ENCODE data around the gene PDE3B. TPM values are rescaled to one million over a fixed set of nuclear protein-coding genes. Genes with fewer than 3 reads are reported as not detected.

The PDE3B gene
- total RNA-seq, 3 donors from 2014 or later (not counting 1 experiment from before 2014, with no cell fraction given) = 18.2 to 42.3 (median 34.5) TPM

DNA sequence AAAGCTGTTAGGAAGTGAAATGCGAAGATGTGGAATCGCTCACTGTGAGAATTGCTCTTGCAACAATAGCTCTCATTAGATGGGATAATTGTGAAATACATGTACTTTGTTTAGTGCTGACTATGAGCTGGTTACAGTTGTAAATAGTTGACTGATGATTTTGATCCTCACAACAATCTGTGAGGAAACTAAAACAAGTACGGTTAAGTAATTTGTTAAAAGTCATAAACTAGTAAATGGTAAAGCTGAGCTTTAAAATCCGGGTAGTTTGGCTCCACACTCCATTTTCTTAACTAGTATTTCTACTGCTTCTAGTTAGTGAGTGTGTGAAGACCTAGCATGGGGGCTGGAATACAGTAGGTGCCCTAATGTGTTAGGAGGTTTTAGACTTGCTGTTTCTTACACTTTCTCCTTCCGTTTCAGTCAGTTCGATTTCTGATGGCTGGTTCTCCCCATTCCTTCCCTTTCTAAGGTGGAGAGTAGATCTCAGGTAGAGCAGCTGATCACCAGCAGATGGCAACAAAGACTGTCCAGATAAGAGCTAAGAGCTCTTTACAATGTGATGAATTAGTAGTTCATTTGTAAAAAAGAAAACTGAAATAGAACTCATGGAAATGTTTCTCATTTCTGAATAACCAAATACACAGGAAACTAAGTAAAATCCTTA lies 264.7 kb downstream of the PDE3B start:
- H3K36me3 Mint-ChIP-seq = no peaks in the 10 kb centered on the region
- peak overlapping the region in 1 of 2 donors; percentile 80 for H3K27ac Mint-ChIP-seq
- intact Hi-C loops (cut with micrococcal nuclease) = loop anchor here (1.0 to 5.0 kb wide), 3 partner anchors 99 to 300 kb away; no protein-coding TSS in a partner anchor
- H3K4me1 Mint-ChIP-seq = peaks cover 37 to 38% of the 10 kb centered on the region in 2 donors
- Histone ChIP-seq H3K27me3 (ENCODE audit: control insufficient read depth, insufficient read depth, low read length) (no peaks in the 10 kb centered on the region), H3K9me3 (ENCODE audit: control insufficient read depth, insufficient read depth, low read length) (no peaks in the 10 kb centered on the region), H3K4me1 (ENCODE audit: control insufficient read depth, insufficient read depth, low read length) (peaks cover 28% of the 10 kb centered on the region), H3K27ac (ENCODE audit: low read length) (no peak overlapping the region), H3K36me3 (ENCODE audit: control insufficient read depth, insufficient read depth, low read length) (no peaks in the 10 kb centered on the region), H3K4me3 (ENCODE audit: low read length) (no peak overlapping the region)
- no peak for ATAC-seq
- H3K27me3 Mint-ChIP-seq (ENCODE audit: low read depth in 2 of 2) = peaks cover 0 to 18% of the 10 kb centered on the region in 2 donors
- TF ChIP-seq, protein P1, sequence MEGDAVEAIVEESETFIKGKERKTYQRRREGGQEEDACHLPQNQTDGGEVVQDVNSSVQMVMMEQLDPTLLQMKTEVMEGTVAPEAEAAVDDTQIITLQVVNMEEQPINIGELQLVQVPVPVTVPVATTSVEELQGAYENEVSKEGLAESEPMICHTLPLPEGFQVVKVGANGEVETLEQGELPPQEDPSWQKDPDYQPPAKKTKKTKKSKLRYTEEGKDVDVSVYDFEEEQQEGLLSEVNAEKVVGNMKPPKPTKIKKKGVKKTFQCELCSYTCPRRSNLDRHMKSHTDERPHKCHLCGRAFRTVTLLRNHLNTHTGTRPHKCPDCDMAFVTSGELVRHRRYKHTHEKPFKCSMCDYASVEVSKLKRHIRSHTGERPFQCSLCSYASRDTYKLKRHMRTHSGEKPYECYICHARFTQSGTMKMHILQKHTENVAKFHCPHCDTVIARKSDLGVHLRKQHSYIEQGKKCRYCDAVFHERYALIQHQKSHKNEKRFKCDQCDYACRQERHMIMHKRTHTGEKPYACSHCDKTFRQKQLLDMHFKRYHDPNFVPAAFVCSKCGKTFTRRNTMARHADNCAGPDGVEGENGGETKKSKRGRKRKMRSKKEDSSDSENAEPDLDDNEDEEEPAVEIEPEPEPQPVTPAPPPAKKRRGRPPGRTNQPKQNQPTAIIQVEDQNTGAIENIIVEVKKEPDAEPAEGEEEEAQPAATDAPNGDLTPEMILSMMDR (IDR thresholded peaks at IDR 0.05) = peak; percentile 0
- WGBS (ENCODE audit: insufficient coverage) = 59% methylated on average over 4 of the region's 6 CpGs
- peak in 1 of 2 donors; percentile 72 for DNase-seq
- no peaks in the 10 kb centered on the region for H3K9me3 Mint-ChIP-seq
- H3K4me3 Mint-ChIP-seq = no peak overlapping the region

DNA sequence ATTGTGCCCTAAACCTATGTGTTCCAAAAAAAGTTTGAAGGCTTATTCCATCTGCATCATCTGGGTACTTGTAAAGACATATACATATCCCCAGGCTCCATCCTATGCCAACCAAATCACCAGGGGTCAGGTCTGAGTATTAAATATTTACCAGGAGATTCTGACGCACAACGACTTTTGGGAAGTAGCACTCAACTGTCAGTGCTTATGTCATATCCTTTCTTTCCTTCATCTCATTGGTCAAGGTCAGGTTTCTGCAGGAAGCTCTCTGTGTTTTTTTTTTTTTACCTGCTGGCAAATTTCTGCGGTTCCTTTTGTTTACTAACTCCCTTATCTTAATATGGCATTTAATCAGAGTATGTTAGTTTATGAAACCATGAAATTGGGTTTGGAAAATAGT lies 270.9 kb downstream of the PDE3B start:
- Histone ChIP-seq H3K27me3 (ENCODE audit: control insufficient read depth, insufficient read depth, low read length) (no peaks in the 10 kb centered on the region), H3K4me1 (ENCODE audit: control insufficient read depth, insufficient read depth, low read length) (no peaks in the 10 kb centered on the region), H3K9me3 (ENCODE audit: control insufficient read depth, insufficient read depth, low read length) (no peaks in the 10 kb centered on the region), H3K4me3 (ENCODE audit: low read length) (no peak overlapping the region), H3K36me3 (ENCODE audit: control insufficient read depth, insufficient read depth, low read length) (no peaks in the 10 kb centered on the region), H3K27ac (ENCODE audit: low read length) (no peak overlapping the region)
- no peaks in the 10 kb centered on the region for H3K4me1 Mint-ChIP-seq
- H3K4me3 Mint-ChIP-seq = no peak overlapping the region
- WGBS (ENCODE audit: insufficient coverage) = 83% methylated on average over 2 of the region's 3 CpGs
- peaks cover 6% of the 10 kb centered on the region for H3K36me3 Mint-ChIP-seq
- H3K27me3 Mint-ChIP-seq (ENCODE audit: low read depth in 2 of 2) = peaks cover 0 to 27% of the 10 kb centered on the region in 2 donors
- intact Hi-C loops (cut with micrococcal nuclease) = no loop called here
- H3K27ac Mint-ChIP-seq = no peak overlapping the region
- no peak for DNase-seq
- ATAC-seq = no peak
- no peaks in the 10 kb centered on the region for H3K9me3 Mint-ChIP-seq
- TF ChIP-seq, protein P1 (IDR thresholded peaks at IDR 0.05) = no peak

DNA sequence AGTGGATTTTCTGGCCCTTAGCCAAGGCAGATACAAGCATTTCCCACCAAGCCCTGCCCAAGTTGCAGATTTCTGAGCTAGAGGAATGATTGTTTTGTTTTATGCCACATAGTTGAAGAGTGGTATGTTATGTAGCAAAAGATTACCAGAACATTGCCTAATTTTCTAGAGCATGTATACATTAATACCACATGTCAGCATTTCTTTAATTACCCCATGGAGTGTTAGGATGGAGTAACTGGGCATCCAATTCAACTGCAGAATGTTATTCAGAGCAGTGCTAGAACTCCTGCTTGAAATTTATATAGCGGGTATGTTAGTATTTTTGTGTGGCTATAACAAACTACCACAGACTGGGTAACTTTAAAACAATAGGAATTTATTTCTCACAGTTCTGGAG lies 272.8 kb downstream of the PDE3B start:
- no peak for DNase-seq
- Mint-ChIP-seq H3K9me3 (no peaks in the 10 kb centered on the region), H3K4me3 (no peak overlapping the region), H3K27me3 (ENCODE audit: low read depth in 2 of 2) (peaks cover 0 to 29% of the 10 kb centered on the region in 2 donors), H3K27ac (no peak overlapping the region), H3K4me1 (no peaks in the 10 kb centered on the region), H3K36me3 (peaks cover 6% of the 10 kb centered on the region)
- no CpG with 5 or more reads among the region's 1 CpG for WGBS (ENCODE audit: insufficient coverage)
- intact Hi-C loops (cut with micrococcal nuclease) = no loop called here
- Histone ChIP-seq H3K4me3 (ENCODE audit: low read length) (no peak overlapping the region), H3K36me3 (ENCODE audit: control insufficient read depth, insufficient read depth, low read length) (no peaks in the 10 kb centered on the region), H3K27me3 (ENCODE audit: control insufficient read depth, insufficient read depth, low read length) (no peaks in the 10 kb centered on the region), H3K9me3 (ENCODE audit: control insufficient read depth, insufficient read depth, low read length) (no peaks in the 10 kb centered on the region), H3K27ac (ENCODE audit: low read length) (no peak overlapping the region), H3K4me1 (ENCODE audit: control insufficient read depth, insufficient read depth, low read length) (no peaks in the 10 kb centered on the region)
- no peak for ATAC-seq
- TF ChIP-seq, protein P1 (IDR thresholded peaks at IDR 0.05) = no peak

Other genes starting within 250 kb of the PDE3B start
- 10 to 100 TPM; 77.1 to 83.8 (median 80.4) TPM for gene COPB1, start 144.0 kb upstream of the PDE3B start, total RNA-seq
- 100 to 1,000 TPM; 143 to 176 (median 155) TPM for gene PSMA1, start 123.4 kb upstream of the PDE3B start, total RNA-seq
- 10 to 100 TPM; 14.9 to 20.3 (median 16.2) TPM for gene CYP2R1, start 248.4 kb downstream of the PDE3B start, total RNA-seq

Data from natural killer cell (primary cell).